ENCODE measurements around the gene CACNA1H.

- TF ChIP-seq, protein P1, sequence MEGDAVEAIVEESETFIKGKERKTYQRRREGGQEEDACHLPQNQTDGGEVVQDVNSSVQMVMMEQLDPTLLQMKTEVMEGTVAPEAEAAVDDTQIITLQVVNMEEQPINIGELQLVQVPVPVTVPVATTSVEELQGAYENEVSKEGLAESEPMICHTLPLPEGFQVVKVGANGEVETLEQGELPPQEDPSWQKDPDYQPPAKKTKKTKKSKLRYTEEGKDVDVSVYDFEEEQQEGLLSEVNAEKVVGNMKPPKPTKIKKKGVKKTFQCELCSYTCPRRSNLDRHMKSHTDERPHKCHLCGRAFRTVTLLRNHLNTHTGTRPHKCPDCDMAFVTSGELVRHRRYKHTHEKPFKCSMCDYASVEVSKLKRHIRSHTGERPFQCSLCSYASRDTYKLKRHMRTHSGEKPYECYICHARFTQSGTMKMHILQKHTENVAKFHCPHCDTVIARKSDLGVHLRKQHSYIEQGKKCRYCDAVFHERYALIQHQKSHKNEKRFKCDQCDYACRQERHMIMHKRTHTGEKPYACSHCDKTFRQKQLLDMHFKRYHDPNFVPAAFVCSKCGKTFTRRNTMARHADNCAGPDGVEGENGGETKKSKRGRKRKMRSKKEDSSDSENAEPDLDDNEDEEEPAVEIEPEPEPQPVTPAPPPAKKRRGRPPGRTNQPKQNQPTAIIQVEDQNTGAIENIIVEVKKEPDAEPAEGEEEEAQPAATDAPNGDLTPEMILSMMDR (conservative IDR thresholded peaks at IDR 0.05; ENCODE audit: low read depth, low read length), result no peak
- no peak for TF ChIP-seq EZH2 (IDR thresholded peaks at IDR 0.05; ENCODE audit: borderline replicate concordance, low read depth, low read length, poor library complexity, severe bottlenecking)
Observed at GRCh38 chr16:1201444-1201843, 48.5 kb downstream of the CACNA1H start.

Measured in A673 (cell line).